Right cardiac atrium (tissue), 5 donors: ENCODE measurements around the gene NOSIP. TPM values are rescaled to one million over a fixed set of nuclear protein-coding genes. Genes with fewer than 3 reads are reported as not detected.
A peak's percentile ranks its signal among the peaks of the same experiment; 100 is the strongest.
"Not testable (repeated sequence)": the region's sequence is repeated elsewhere in the genome, so short reads cannot be mapped to it uniquely, and the experiment has no call there.

ENCODE experiments used
- ATAC-seq, 2 donors: fragments of 200-7000 bp; cut with Tn5 transposase; one replicate each; pipeline versions ENCODE4 v1.8.0 to v1.9.1; 2020; ENCODE audit warnings: moderate library complexity in 2 of 2, mild to moderate bottlenecking in 1 of 2
- DNase-seq, 3 donors: peaks; one replicate each; pipeline ENCODE4 v3.0.0-alpha.2; 2020
- H3K27ac ChIP-seq: one replicate; pipeline ENCODE4 v1.5.1; 2013; ENCODE audit warnings: mild to moderate bottlenecking, low read length, control low read depth, moderate library complexity
- H3K27me3 ChIP-seq: one replicate; pipeline ENCODE4 v1.6.1; 2013; ENCODE audit not compliant: control insufficient read depth, insufficient read depth
- H3K4me1 ChIP-seq: one replicate; pipeline ENCODE4 v1.6.1; 2013; ENCODE audit warnings: low read length; ENCODE audit not compliant: control insufficient read depth, insufficient read depth
- H3K4me3 ChIP-seq: one replicate; pipeline ENCODE4 v1.5.1; 2013; ENCODE audit warnings: low read length, control low read depth
- H3K9me3 ChIP-seq: one replicate; pipeline ENCODE4 v1.6.1; 2013; ENCODE audit warnings: low read length; ENCODE audit not compliant: control insufficient read depth
- WGBS: extraction: QIAGEN DNeasy Blood & Tissue Kit; methylation state at CpG from one replicate; pipeline ENCODE4 v1.1.7; 2013; 5-methylcytosine and 5-hydroxymethylcytosine counted together
- intact Hi-C, 4 donors: fragments of 100-400 bp; cut with DNase I; formaldehyde crosslinking; loops; one replicate each; pipeline versions ENCODE4 v1.11.0 to v1.14.0; 2022 to 2023
- long read RNA-seq, 4 donors: library from polyadenylated mRNA; unstranded; transcript quantifications; one replicate each; pipeline ENCODE4 v2.0.0, GENCODE V29; 2020 to 2021
- polyA plus RNA-seq: library from polyadenylated mRNA; stranded (reverse); fragments of 200-250 nt; gene quantifications from one replicate; pipeline ENCODE4 v1.2.3, GENCODE V29; 2013
- total RNA-seq, 4 donors: library from RNA; stranded (reverse); fragmentation: NEBNext Ultra II Directional; extraction: Animal tissue kit (Norgen Biotek cat#: 25700); gene quantifications; one replicate each; pipeline ENCODE4 v1.2.1, GENCODE V29; 2021
- donor health status: healthy with polysubstance abuse.
- donor health status: DM: no; HTN: yes; CAD: no.
- donor health status: DM: no; HTN: no; CAD: no.
- donor health status: DM: no; HTN: yes; CAD: no; lungs with severe emphysema.
- donor health status: DM: yes; HTN: yes; CAD: no.

NOSIP gene, protein sequence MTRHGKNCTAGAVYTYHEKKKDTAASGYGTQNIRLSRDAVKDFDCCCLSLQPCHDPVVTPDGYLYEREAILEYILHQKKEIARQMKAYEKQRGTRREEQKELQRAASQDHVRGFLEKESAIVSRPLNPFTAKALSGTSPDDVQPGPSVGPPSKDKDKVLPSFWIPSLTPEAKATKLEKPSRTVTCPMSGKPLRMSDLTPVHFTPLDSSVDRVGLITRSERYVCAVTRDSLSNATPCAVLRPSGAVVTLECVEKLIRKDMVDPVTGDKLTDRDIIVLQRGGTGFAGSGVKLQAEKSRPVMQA
- total RNA-seq = 10 to 100 TPM; 46.1 to 50.8 (median 48.3) TPM
- 57.7 TPM for polyA plus RNA-seq
- long read RNA-seq, donor 1, transcript NOSIP-204 (9 exons, 1,005 nt) = major isoform, 9 of 15 reads
- long read RNA-seq, donor 1, partial matches to known transcripts = 3 of 15 reads
- long read RNA-seq, donor 1, other reads (novel, unspliced or antisense) = 1 of 15 reads
- long read RNA-seq, donor 2, transcript NOSIP-204 (9 exons, 1,005 nt) = major isoform, 10 of 14 reads
- long read RNA-seq, donor 2, partial matches to known transcripts = 1 of 14 reads
- long read RNA-seq, donor 2, other reads (novel, unspliced or antisense) = 2 of 14 reads
- long read RNA-seq, donor 3, transcript NOSIP-204 (9 exons, 1,005 nt) = major isoform, 15 of 22 reads
- long read RNA-seq, donor 3, partial matches to known transcripts = 2 of 22 reads
- long read RNA-seq, donor 3, other reads (novel, unspliced or antisense) = 5 of 22 reads
- long read RNA-seq, donor 4, partial matches to known transcripts = 4 of 9 reads
- long read RNA-seq, donor 4, other reads (novel, unspliced or antisense) = 1 of 9 reads

GRCh38 chr19:49580264-49581006, at the start of gene NOSIP:
Gene NOSIP, minus strand, starts transcription at chr19:49580556. Its CDS starts 19,865 bp downstream, at chr19:49560691.
- Histone ChIP-seq H3K4me1 (peaks cover 4% of the 10 kb centered on the region), H3K9me3 (no peaks in the 10 kb centered on the region), H3K27me3 (no peaks in the 10 kb centered on the region), H3K4me3 (peak within 1 kb of the TSS; percentile 92), H3K27ac (peak within 1 kb of the TSS; percentile 86)
- DNase-seq (peak; percentile 94 to 97 (median 97)), ATAC-seq (peak; percentile 96 to 97)
- 2% methylated on average over 31 of the region's 31 CpGs for WGBS
- intact Hi-C loops = loop anchor here in 1 of 4 donors (10.0 kb wide), 2 partner anchors 54 to 94 kb away; partner anchors contain the start of gene PRMT1

GRCh38 chr19:49629659-49630058, 49.3 kb upstream of the NOSIP start:
- Histone ChIP-seq H3K4me1 (peaks cover 7% of the 10 kb centered on the region), H3K4me3 (no peak overlapping the region), H3K27me3 (no peaks in the 10 kb centered on the region), H3K27ac (no peak overlapping the region), H3K9me3 (no peaks in the 10 kb centered on the region)
- WGBS = 86% methylated on average over 9 of the region's 9 CpGs
- ATAC-seq = no peak
- intact Hi-C loops = loop anchor here in 1 of 4 donors (10.0 kb wide), 1 partner anchor 45 kb away; the partner anchor contains the start of genes NOSIP and PRRG2
- peak in 2 of 3 donors; percentile 25 to 52 for DNase-seq

DNA sequence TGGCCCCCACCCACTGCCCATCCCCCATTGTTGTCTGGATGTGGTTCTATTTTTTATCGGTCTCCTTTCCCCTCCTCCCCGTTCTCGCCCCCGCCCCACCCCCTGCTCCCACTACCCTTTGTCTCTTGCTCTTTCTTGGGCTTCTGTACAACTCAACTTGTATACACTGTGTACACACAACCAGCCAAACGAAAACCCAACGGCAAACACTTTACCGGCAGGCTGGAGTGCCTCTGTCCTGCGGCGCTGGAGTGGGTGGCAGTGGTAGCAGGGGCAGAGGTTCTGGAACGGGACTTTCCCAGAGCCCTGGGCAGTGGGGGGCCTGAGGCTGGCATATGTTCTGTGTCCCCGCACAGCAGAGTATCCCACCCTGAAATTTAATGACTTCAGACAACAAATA, 45.9 kb upstream of the NOSIP start:
- Histone ChIP-seq H3K27me3 (no peaks in the 10 kb centered on the region), H3K4me1 (peaks cover 7% of the 10 kb centered on the region), H3K27ac (no peak overlapping the region), H3K4me3 (no peak overlapping the region), H3K9me3 (no peaks in the 10 kb centered on the region)
- peak in 1 of 3 donors; percentile 4 for DNase-seq
- WGBS = 86% methylated on average over 11 of the region's 11 CpGs
- intact Hi-C loops = no loop called here
- ATAC-seq = no peak

DNA sequence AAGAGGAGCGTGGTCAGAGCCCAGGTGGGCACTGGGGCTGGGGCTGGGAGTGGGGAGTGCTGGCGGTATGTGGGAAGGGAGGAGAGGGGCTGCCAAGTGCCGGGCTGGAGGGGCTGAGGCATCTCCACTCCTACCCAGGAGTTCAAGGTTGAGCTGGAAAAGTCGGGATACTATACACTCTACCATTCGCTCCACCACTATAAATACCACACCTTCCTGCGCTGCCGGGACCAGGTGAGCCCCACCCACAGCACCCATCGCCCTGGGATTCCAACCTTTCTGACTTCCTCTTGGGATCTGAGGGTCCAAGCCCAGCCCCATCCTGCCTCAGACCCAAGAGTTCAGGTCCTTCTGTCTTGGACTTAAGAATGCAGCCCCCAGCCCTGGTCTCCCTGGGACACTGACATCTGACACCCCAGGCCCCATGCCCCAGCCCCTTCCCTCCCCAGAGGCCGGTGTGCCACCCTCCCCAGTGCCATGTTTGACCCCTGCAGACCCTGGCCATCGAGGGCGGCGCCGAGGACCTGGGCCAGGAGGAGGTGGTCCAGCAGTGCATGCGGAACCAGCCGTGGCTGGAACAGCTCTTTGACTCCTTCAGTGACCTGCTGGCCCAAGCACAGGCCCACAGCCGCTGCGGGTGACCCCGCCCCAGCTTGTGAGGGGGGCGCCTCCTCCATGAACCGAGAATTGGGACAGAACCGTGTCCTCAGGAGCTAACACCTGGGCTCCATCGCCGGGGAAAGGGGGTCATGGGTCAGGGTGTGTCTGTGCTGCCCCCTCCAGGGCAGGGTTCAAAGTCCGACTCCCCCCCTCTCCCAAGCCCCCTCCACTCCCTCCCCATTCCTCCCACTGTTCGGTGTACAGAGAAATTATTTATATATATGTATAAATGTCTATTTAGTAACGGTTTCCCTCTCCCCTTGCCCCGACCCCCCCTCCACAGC, 44.9 kb upstream of the NOSIP start:
- H3K4me1 ChIP-seq = no peaks in the 10 kb centered on the region
- no peaks in the 10 kb centered on the region for H3K9me3 ChIP-seq
- intact Hi-C loops = no loop called here
- DNase-seq (peak in 1 of 3 donors; percentile 29), ATAC-seq (peak; percentile 18 to 34)
- WGBS = 86% methylated on average over 27 of the region's 27 CpGs
- H3K27ac ChIP-seq = no peak overlapping the region
- no peak overlapping the region for H3K4me3 ChIP-seq
- H3K27me3 ChIP-seq = no peaks in the 10 kb centered on the region

DNA sequence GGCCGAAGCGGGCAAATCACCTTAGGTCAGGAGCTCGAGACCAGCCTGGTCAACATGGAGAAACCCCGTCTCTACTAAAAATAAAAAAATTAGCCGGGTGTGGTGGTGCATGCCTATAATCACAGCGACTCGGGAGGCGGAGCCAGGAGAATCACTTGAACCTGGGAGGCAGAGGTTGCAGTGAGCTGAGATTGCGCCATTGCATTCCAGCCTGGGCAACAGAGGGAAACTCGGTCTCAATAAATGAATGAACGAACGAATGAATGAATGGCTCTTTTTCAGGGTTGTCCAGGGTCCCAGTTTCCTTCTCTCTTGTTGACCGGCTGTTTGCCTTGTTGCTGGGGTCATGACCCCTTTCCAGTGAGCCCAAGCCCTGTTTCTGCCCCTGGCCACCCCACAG, 37.5 kb upstream of the NOSIP start:
- ATAC-seq, H3K27me3 ChIP-seq, H3K27ac ChIP-seq, H3K4me1 ChIP-seq, H3K9me3 ChIP-seq, H3K4me3 ChIP-seq, intact Hi-C loops: not testable (repeated sequence)
- peak in 1 of 3 donors; percentile 6 for DNase-seq
- 91% methylated on average over 13 of the region's 13 CpGs for WGBS

GRCh38 chr19:49616945-49617344, 36.6 kb upstream of the NOSIP start:
- intact Hi-C loops = no loop called here
- DNase-seq = no peak
- Histone ChIP-seq H3K27me3 (no peaks in the 10 kb centered on the region), H3K4me3 (no peak overlapping the region), H3K9me3 (no peaks in the 10 kb centered on the region), H3K4me1 (peaks cover 2% of the 10 kb centered on the region), H3K27ac (no peak overlapping the region)
- WGBS = 94% methylated on average over 7 of the region's 7 CpGs
- ATAC-seq = no peak

- Histone ChIP-seq H3K9me3 (no peaks in the 10 kb centered on the region), H3K4me3 (no peak overlapping the region), H3K4me1 (peaks cover 2% of the 10 kb centered on the region), H3K27me3 (no peaks in the 10 kb centered on the region), H3K27ac (no peak overlapping the region)
- ATAC-seq (no peak), DNase-seq (peak in 1 of 3 donors; percentile 28)
- intact Hi-C loops = no loop called here
- whole genome bisulfite sequencing = 96% methylated on average over 7 of the region's 7 CpGs
These were observed 36.2 kb upstream of the NOSIP start for GRCh38 chr19:49616532-49616931.

DNA sequence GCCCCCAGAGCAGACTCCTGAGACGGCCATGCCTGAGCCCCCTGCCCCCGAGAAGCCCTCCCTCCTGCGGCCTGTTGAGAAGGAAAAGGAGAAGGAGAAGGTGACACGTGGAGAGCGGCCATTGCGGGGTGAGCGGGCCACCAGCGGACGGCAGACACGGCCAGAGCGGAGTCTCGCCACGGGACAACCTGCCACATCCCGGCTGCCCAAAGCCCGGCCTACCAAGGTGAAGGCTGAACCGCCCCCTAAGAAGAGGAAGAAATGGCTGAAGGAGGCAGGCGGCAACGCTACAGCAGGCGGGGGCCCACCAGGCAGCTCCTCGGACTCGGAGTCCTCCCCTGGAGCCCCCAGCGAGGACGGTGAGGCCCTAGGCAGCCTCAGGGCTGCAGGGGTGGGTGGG, 35.5 kb upstream of the NOSIP start:
- peak in 2 of 3 donors; percentile 42 to 51 for DNase-seq
- H3K4me1 ChIP-seq = peaks cover 2% of the 10 kb centered on the region
- H3K9me3 ChIP-seq = no peaks in the 10 kb centered on the region
- ATAC-seq = no peak
- WGBS = 97% methylated on average over 23 of the region's 23 CpGs
- no peak overlapping the region for H3K27ac ChIP-seq
- no peak overlapping the region for H3K4me3 ChIP-seq
- intact Hi-C loops = no loop called here
- H3K27me3 ChIP-seq = no peaks in the 10 kb centered on the region

DNA sequence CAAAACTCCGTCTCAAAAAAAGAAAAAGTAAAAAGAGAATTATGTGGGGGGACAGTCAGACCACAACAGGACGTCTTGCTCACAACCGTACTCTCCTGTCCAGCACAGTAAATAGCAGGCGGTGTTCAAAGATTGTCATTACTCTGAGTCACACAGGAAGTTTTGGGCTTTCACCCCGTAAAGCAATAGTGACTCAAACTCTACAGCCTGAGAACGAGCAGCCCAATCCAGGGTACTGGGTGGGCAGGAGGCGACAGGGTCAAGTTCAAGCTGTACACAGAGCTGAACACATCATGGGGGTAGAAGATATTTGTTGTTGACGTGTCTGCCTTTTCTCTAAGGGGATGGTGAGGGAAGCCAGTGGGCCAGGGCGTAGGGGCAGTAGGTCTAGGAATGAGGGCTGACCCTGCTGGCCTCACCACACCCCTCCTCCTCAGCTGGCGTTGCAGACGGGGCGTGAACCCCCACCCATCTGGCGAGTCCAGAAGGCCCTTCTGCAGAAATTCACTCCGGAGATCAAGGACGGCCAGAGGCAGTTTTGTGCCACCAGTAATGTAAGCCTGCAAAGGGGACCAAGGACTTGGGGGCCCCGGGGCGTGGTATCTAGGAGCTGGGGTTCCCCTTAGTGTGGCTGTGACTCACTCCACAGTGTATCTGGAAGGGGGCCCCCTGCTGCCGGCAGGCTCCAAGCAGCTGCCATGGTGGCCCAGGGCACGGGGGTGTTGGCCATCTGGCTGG, 33.9 kb upstream of the NOSIP start:
- Histone ChIP-seq H3K4me1 (peaks cover 2% of the 10 kb centered on the region), H3K4me3 (no peak overlapping the region), H3K27me3 (no peaks in the 10 kb centered on the region), H3K27ac (no peak overlapping the region), H3K9me3 (no peaks in the 10 kb centered on the region)
- 83% methylated on average over 19 of the region's 19 CpGs for WGBS
- ATAC-seq = peak in 1 of 2 donors; percentile 9
- DNase-seq = peak in 2 of 3 donors; percentile 30 to 54
- intact Hi-C loops = no loop called here
